Astrocyte (in vitro differentiated cells and primary cell): Measurements from ENCODE around the gene DMWD. TPM values are rescaled to one million over a fixed set of nuclear protein-coding genes. Genes with fewer than 3 reads are reported as not detected.
"Not testable (repeated sequence)": the region's sequence is repeated elsewhere in the genome, so short reads cannot be mapped to it uniquely, and the experiment has no call there.

Source experiments
- DNase-seq: peaks from one replicate; pipeline ENCODE4 v3.0.0-alpha.2; 2010; ENCODE audit warnings: low read depth
- FAIRE-seq: peaks from 2 replicates; lab custom pipeline; 2011; peaks lifted over from hg19 to GRCh38; lab: Jason Lieb, UNC
- H2AFZ ChIP-seq: 2 replicates; pipeline ENCODE4 v1.6.0; 2012; ENCODE audit warnings: low read depth, low read length, inconsistent platforms
- H3K27ac ChIP-seq: 2 replicates; pipeline ENCODE4 v1.5.1; 2011; ENCODE audit warnings: low read depth, low read length, inconsistent platforms
- H3K27me3 ChIP-seq: 2 replicates; pipeline ENCODE4 v1.6.0; 2011; ENCODE audit warnings: low read length, inconsistent platforms; ENCODE audit not compliant: insufficient read depth
- H3K36me3 ChIP-seq: 2 replicates; pipeline ENCODE4 v1.5.1; 2011; ENCODE audit warnings: low read length, inconsistent platforms; ENCODE audit not compliant: insufficient read depth
- H3K4me1 ChIP-seq: 2 replicates; pipeline ENCODE4 v1.5.1; 2011; ENCODE audit warnings: low read length, inconsistent platforms; ENCODE audit not compliant: insufficient read depth
- H3K4me2 ChIP-seq: 2 replicates; pipeline ENCODE4 v1.6.0; 2012; ENCODE audit warnings: low read length, inconsistent platforms
- H3K4me3 ChIP-seq: 2 replicates; pipeline ENCODE4 v1.5.1; 2011; ENCODE audit warnings: low read depth, mild to moderate bottlenecking, low read length, inconsistent platforms; ENCODE audit not compliant: insufficient read depth
- H3K79me2 ChIP-seq: 2 replicates; pipeline ENCODE4 v1.6.0; 2012; ENCODE audit warnings: mild to moderate bottlenecking, low read length, inconsistent platforms; ENCODE audit not compliant: insufficient read depth
- H3K9ac ChIP-seq: 2 replicates; pipeline ENCODE4 v1.6.0; 2012; ENCODE audit warnings: mild to moderate bottlenecking, low read length, inconsistent platforms
- H3K9me3 ChIP-seq: 2 replicates; pipeline ENCODE4 v1.5.1; 2012; ENCODE audit warnings: low read depth, mild to moderate bottlenecking, low read length, inconsistent platforms; ENCODE audit not compliant: insufficient read depth
- H4K20me1 ChIP-seq: 2 replicates; pipeline ENCODE4 v1.6.0; 2012; ENCODE audit warnings: low read length, inconsistent platforms; ENCODE audit not compliant: insufficient read depth
- H3K27ac Mint-ChIP-seq: one replicate; pipeline ENCODE4 v1.8.0; 2021; ENCODE audit warnings: mild to moderate bottlenecking, mixed read lengths; ENCODE audit not compliant: unreplicated experiment
- H3K27me3 Mint-ChIP-seq: one replicate; pipeline ENCODE4 v1.8.0; 2021; ENCODE audit warnings: low read depth, mixed read lengths; ENCODE audit not compliant: unreplicated experiment
- H3K36me3 Mint-ChIP-seq: one replicate; pipeline ENCODE4 v1.8.0; 2021; ENCODE audit warnings: low read depth, mixed read lengths; ENCODE audit not compliant: unreplicated experiment
- H3K4me1 Mint-ChIP-seq: one replicate; pipeline ENCODE4 v1.8.0; 2021; ENCODE audit warnings: low read depth, mixed read lengths; ENCODE audit not compliant: unreplicated experiment
- H3K4me3 Mint-ChIP-seq: one replicate; pipeline ENCODE4 v1.8.0; 2021; ENCODE audit warnings: mild to moderate bottlenecking, moderate library complexity, mixed read lengths; ENCODE audit not compliant: unreplicated experiment
- H3K9me3 Mint-ChIP-seq: one replicate; pipeline ENCODE4 v1.8.0; 2021; ENCODE audit warnings: mild to moderate bottlenecking, mixed read lengths; ENCODE audit not compliant: unreplicated experiment
- EZH2 ChIP-seq: IDR thresholded peaks from 2 replicates; pipeline ENCODE4 v1.6.1; 2012; ENCODE audit warnings: mild to moderate bottlenecking, low read length, inconsistent platforms; ENCODE audit not compliant: insufficient read depth
- total RNA-seq: library from RNA; stranded (reverse); gene quantifications from 2 replicates; pipeline ENCODE4 v1.2.1, GENCODE V29; 2021
- TF ChIP-seq, protein P1 (sequence below): IDR thresholded peaks from 2 replicates; pipeline ENCODE4 v1.5.1; 2011; ENCODE audit warnings: low read depth, mild to moderate bottlenecking, inconsistent platforms, low read length, moderate library complexity; ENCODE audit not compliant: insufficient read depth

The DMWD gene
- total RNA-seq, 1 donor from 2014 or later: 69.0 TPM

DNA sequence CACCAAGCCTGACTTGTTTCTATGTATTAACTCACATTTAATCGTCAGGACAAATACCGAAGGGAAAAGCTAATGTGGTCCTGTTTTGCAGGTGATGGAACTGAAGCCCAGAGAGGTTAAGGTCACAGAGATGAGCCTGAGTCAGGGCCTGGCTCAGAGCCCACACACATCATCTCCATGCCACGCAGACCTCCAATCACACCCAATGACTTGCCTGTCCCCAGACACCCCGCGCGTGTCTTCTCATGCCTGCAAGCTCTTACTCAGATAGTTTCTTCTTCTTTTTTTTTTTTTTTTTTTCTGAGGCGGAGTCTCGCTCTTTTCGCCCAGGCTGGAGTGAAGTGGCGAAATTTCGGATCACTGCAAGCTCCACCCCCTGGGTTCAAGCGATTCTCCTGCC is 40.0 kb downstream of the DMWD start:
- Histone ChIP-seq H3K4me2 (no peak overlapping the region), H3K9ac (no peak overlapping the region), H3K27ac (no peak overlapping the region), H3K4me1 (no peaks in the 10 kb centered on the region), H3K9me3 (no peaks in the 10 kb centered on the region), H3K27me3 (no peaks in the 10 kb centered on the region), H2AFZ (no peak overlapping the region), H3K4me3 (no peak overlapping the region), H3K79me2 (no peaks in the 10 kb centered on the region), H4K20me1 (no peaks in the 10 kb centered on the region), H3K36me3 (no peaks in the 10 kb centered on the region)
- TF ChIP-seq, protein P1, sequence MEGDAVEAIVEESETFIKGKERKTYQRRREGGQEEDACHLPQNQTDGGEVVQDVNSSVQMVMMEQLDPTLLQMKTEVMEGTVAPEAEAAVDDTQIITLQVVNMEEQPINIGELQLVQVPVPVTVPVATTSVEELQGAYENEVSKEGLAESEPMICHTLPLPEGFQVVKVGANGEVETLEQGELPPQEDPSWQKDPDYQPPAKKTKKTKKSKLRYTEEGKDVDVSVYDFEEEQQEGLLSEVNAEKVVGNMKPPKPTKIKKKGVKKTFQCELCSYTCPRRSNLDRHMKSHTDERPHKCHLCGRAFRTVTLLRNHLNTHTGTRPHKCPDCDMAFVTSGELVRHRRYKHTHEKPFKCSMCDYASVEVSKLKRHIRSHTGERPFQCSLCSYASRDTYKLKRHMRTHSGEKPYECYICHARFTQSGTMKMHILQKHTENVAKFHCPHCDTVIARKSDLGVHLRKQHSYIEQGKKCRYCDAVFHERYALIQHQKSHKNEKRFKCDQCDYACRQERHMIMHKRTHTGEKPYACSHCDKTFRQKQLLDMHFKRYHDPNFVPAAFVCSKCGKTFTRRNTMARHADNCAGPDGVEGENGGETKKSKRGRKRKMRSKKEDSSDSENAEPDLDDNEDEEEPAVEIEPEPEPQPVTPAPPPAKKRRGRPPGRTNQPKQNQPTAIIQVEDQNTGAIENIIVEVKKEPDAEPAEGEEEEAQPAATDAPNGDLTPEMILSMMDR: no peak
- no peak for TF ChIP-seq EZH2
- Mint-ChIP-seq H3K9me3 (peaks cover 1% of the 10 kb centered on the region), H3K27me3 (peaks cover 15% of the 10 kb centered on the region), H3K4me3 (no peak overlapping the region), H3K4me1 (no peaks in the 10 kb centered on the region), H3K27ac (no peak overlapping the region), H3K36me3 (no peaks in the 10 kb centered on the region)
- FAIRE-seq (no peak), DNase-seq (no peak)

DNA sequence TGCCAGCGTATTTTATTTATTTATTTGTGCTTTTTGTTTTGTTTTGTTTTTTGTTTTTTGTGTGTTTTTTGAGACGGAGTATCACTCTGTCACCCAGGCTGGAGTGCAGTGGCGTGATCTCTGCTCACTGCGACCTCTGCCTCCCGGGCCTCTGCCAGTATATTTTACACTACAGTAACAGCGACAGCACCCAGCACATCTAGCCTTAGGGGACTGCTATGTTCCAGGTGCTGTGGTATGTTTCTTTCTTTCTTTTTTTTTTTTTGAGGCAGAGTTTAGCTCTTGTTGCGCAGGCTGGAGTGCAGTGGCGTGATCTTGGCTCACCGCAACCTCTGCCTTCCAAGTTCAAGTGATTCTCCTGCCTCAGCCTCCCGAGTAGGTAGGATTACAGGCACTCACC is 41.2 kb downstream of the DMWD start:
- H3K27ac ChIP-seq, FAIRE-seq, H3K36me3 Mint-ChIP-seq, H3K4me3 Mint-ChIP-seq, DNase-seq, H4K20me1 ChIP-seq, H3K4me1 ChIP-seq, H3K27ac Mint-ChIP-seq, H3K27me3 ChIP-seq, H3K9me3 ChIP-seq, H3K9ac ChIP-seq, H3K36me3 ChIP-seq, H2AFZ ChIP-seq, H3K4me1 Mint-ChIP-seq, H3K4me2 ChIP-seq, H3K4me3 ChIP-seq, H3K79me2 ChIP-seq, H3K9me3 Mint-ChIP-seq: not testable (repeated sequence)
- peaks cover 15% of the 10 kb centered on the region for H3K27me3 Mint-ChIP-seq

DNA sequence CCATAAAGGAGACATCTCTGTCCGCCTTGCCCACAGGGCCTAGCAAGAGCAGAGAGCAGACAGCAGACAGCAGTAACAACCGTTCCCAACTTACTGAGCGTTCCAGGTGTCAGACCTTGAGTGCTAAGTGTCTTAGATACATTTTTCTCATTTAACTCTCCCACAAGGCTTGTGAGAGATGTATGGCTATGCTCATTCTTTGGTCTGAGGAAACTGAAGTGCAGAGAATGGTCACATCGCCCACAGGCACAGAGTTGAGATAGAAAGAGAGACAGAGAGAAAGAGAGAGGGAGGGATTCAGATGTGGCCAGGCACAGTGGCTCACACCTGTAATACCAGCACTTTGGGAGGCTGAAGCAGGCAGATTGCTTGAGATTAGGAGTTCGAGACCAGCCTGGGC is 45.1 kb downstream of the DMWD start:
- H2AFZ ChIP-seq: no peak overlapping the region
- no peak overlapping the region for H3K4me3 ChIP-seq
- H4K20me1 ChIP-seq: no peaks in the 10 kb centered on the region
- peaks cover 12% of the 10 kb centered on the region for H3K27me3 Mint-ChIP-seq
- no peaks in the 10 kb centered on the region for H3K36me3 Mint-ChIP-seq
- H3K27ac ChIP-seq: no peak overlapping the region
- no peak overlapping the region for H3K9ac ChIP-seq
- no peaks in the 10 kb centered on the region for H3K79me2 ChIP-seq
- H3K4me3 Mint-ChIP-seq: no peak overlapping the region
- H3K4me1 ChIP-seq: no peaks in the 10 kb centered on the region
- peaks cover 3% of the 10 kb centered on the region for H3K4me1 Mint-ChIP-seq
- no peak overlapping the region for H3K4me2 ChIP-seq
- DNase-seq (no peak), FAIRE-seq (no peak)
- TF ChIP-seq, protein P1: no peak
- no peak for TF ChIP-seq EZH2
- no peaks in the 10 kb centered on the region for H3K9me3 Mint-ChIP-seq
- H3K9me3 ChIP-seq: no peaks in the 10 kb centered on the region
- H3K27ac Mint-ChIP-seq: no peak overlapping the region
- H3K27me3 ChIP-seq: no peaks in the 10 kb centered on the region
- H3K36me3 ChIP-seq: no peaks in the 10 kb centered on the region
